WERI-Rb-1 (cell line): ENCODE measurements around the gene ADAM10.

ENCODE experiments used
- DNase-seq: peaks from one replicate; pipeline ENCODE4 v3.0.0-alpha.2; 2020
- H3K27ac ChIP-seq: fragments of 250-450 bp; sonication (Bioruptor Pico); 2 replicates; pipeline ENCODE4 v1.5.1; 2020; ENCODE audit warnings: mild to moderate bottlenecking, moderate library complexity
- H3K27me3 ChIP-seq: fragments of 250-450 bp; sonication (Bioruptor Pico); 2 replicates; pipeline ENCODE4 v1.5.1; 2021; ENCODE audit warnings: mild to moderate bottlenecking, low read depth, moderate library complexity; ENCODE audit not compliant: insufficient read depth, severe bottlenecking
- H3K36me3 ChIP-seq: fragments of 250-450 bp; sonication (Bioruptor Pico); 2 replicates; pipeline ENCODE4 v1.5.1; 2020; ENCODE audit warnings: mild to moderate bottlenecking, moderate library complexity
- H3K4me3 ChIP-seq: 2 replicates; pipeline ENCODE4 v1.5.1; 2011; ENCODE audit warnings: low read depth, mild to moderate bottlenecking, control low read depth, low read length
- H3K9me3 ChIP-seq: fragments of 250-450 bp; sonication (Bioruptor Pico); 2 replicates; pipeline ENCODE4 v1.5.1; 2021; ENCODE audit warnings: mild to moderate bottlenecking, moderate library complexity; ENCODE audit not compliant: severe bottlenecking
- CTCF ChIP-seq: IDR thresholded peaks from 2 replicates; pipeline ENCODE4 v1.5.1; 2011; ENCODE audit warnings: low read depth, mild to moderate bottlenecking, control low read depth, inconsistent platforms, low read length

ADAM10 gene

GRCh38 chr15:58705105-58705504 is 44.4 kb downstream of the ADAM10 start:
- H3K36me3 ChIP-seq: peaks cover 23% of the 10 kb centered on the region
- no peaks in the 10 kb centered on the region for H3K9me3 ChIP-seq
- no peak overlapping the region for H3K4me3 ChIP-seq
- no peak overlapping the region for H3K27ac ChIP-seq
- no peak for DNase-seq
- no peak for TF ChIP-seq CTCF
- H3K27me3 ChIP-seq: no peaks in the 10 kb centered on the region

GRCh38 chr15:58704155-58704865 is 45.2 kb downstream of the ADAM10 start:
- Histone ChIP-seq H3K27me3 (no peaks in the 10 kb centered on the region), H3K9me3 (no peaks in the 10 kb centered on the region), H3K4me3 (no peak overlapping the region), H3K36me3 (peaks cover 23% of the 10 kb centered on the region), H3K27ac (no peak overlapping the region)
- no peak for TF ChIP-seq CTCF
- DNase-seq: no peak

GRCh38 chr15:58703610-58704009 is 45.9 kb downstream of the ADAM10 start:
- H3K36me3 ChIP-seq: peaks cover 23% of the 10 kb centered on the region
- DNase-seq: no peak
- no peak overlapping the region for H3K27ac ChIP-seq
- no peaks in the 10 kb centered on the region for H3K27me3 ChIP-seq
- no peaks in the 10 kb centered on the region for H3K9me3 ChIP-seq
- H3K4me3 ChIP-seq: no peak overlapping the region
- no peak for TF ChIP-seq CTCF

GRCh38 chr15:58702233-58702632 is 47.3 kb downstream of the ADAM10 start:
- Histone ChIP-seq H3K27ac (no peak overlapping the region), H3K9me3 (no peaks in the 10 kb centered on the region), H3K27me3 (no peaks in the 10 kb centered on the region), H3K4me3 (no peak overlapping the region), H3K36me3 (peaks cover 19% of the 10 kb centered on the region)
- DNase-seq: no peak
- TF ChIP-seq CTCF: no peak

- H3K4me3 ChIP-seq: no peak overlapping the region
- TF ChIP-seq CTCF: no peak
- H3K9me3 ChIP-seq: no peaks in the 10 kb centered on the region
- H3K27ac ChIP-seq: no peak overlapping the region
- H3K36me3 ChIP-seq: peaks cover 19% of the 10 kb centered on the region
- H3K27me3 ChIP-seq: no peaks in the 10 kb centered on the region
- DNase-seq: no peak
Measured at GRCh38 chr15:58701376-58701775, 48.1 kb downstream of the ADAM10 start.

- H3K27ac ChIP-seq: no peak overlapping the region
- no peak for DNase-seq
- no peaks in the 10 kb centered on the region for H3K27me3 ChIP-seq
- no peak overlapping the region for H3K4me3 ChIP-seq
- H3K9me3 ChIP-seq: no peaks in the 10 kb centered on the region
- peaks cover 19% of the 10 kb centered on the region for H3K36me3 ChIP-seq
- no peak for TF ChIP-seq CTCF
Measured at GRCh38 chr15:58699769-58700168, 49.7 kb downstream of the ADAM10 start.
